Esophagus muscularis mucosa (tissue), 3 donors: ENCODE measurements around the gene PYGM.

Source experiments
- CTCF ChIP-seq, 3 experiments: fragments of 200-600 bp in 2 of 3; fragments of 450-650 bp in 1 of 3; sonication (generic) in 2 of 3; IDR thresholded peaks; one replicate each; pipeline ENCODE4 v1.5.1; 2017 to 2019; ENCODE audit warnings: antibody characterized with exemption in 3 of 3, mild to moderate bottlenecking in 2 of 3, moderate library complexity in 1 of 3
- EP300 ChIP-seq: sonication (generic); formaldehyde crosslinking; IDR thresholded peaks from one replicate; pipeline ENCODE4 v1.6.1; 2017; ENCODE audit warnings: antibody characterized with exemption

DNA sequence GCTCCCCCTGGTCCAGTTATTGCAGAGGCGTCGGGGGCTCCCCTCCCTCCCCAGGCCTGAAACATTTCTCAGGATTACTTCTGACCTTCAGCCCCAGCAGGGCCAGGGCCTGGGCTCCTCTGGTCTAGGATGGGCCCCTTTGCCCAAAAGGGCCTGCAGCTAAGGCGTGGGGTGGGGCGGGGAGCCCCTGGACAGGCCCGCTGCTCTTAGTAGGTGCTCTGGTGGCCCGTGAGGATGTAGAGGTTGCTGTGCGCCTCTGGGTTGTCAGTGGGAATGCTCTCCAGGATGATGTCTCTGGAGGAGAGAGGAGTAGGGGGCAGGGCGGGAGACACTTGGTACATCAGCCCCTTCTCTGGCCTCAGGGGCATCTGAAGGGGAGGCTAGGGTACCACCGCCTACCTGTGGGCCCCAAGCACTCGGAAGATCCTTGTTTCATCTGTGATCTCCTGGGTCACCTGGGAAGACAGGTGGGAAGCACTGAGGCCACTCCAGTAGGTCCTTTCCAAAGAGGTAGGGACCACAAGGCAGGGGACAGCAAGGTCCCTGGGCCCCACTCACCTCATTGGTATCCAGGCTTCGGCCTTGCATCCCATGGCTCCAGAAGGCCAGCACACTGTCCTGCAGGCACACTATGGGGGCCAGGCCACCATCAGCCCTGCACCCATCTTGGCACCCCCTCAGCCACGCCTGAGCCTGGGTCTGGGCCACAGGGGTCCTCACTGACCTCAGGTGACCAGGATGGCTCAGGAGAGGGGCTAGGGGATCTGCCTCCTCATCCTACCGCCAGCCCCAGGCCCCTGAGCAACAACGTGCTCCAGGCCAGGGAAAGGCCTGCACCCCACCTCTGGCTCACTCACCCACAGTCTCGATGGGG, 29.8 kb upstream of the PYGM start:
- TF ChIP-seq CTCF (IDR thresholded peaks at IDR 0.05) (no peak), EP300 (no peak)
